ENCODE results near the gene FOXD4L1. TPM values are rescaled to one million over a fixed set of nuclear protein-coding genes. Genes with fewer than 3 reads are reported as not detected.
"Not testable (repeated sequence)": the region's sequence is repeated elsewhere in the genome, so short reads cannot be mapped to it uniquely, and the experiment has no call there.

FOXD4L1 gene
- total RNA-seq, 2 experiments from 2014 or later, result 0.16 to 0.18 TPM

DNA sequence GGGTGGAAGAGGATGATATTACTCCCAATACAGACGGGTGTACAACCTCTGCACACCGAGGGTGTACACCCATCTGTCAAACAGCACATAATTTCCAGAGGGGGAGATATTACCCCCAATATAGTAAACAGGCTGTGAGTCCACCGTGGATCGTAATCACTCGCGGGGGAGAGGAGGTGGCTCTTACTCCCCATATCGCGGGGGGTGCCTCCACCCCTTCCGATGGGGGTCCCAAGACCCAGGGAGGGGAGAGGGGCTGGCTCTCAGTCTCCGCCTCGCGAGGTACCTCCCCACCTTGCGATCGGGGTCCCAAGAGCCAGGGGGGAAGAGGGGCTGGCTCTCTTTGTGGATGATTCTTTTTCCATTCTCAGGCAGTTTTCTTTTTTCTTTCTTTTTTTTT is 13.4 kb downstream of the FOXD4L1 start:
- not testable (repeated sequence) for H3K27ac Mint-ChIP-seq, H3K4me3 Mint-ChIP-seq, H3K9me3 Mint-ChIP-seq, H3K36me3 Mint-ChIP-seq, DNase-seq, H3K4me1 Mint-ChIP-seq
- H3K27me3 Mint-ChIP-seq, result peaks cover 16% of the 10 kb centered on the region

DNA sequence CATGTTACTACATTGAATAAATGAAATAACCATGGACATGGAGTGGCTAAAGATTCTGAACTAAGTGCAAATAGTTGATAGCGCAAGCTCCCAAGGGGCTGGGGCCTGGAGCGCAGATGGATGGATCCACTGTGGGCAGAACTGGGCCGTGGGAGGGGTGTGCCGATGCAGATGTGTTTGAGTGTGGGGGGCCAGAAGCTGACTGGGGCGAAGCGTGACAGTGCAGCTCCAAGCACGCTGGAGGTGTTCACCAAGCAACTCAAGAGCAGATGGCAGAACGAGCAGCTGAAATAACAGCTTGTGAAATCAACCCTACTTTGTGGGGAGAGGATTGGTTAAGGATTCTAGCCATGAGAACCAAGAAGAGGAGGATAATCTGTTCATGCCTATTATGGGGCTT is 17.0 kb downstream of the FOXD4L1 start:
- H3K27ac Mint-ChIP-seq, H3K9me3 Mint-ChIP-seq, H3K27me3 Mint-ChIP-seq, H3K4me1 Mint-ChIP-seq, H3K36me3 Mint-ChIP-seq, H3K4me3 Mint-ChIP-seq, DNase-seq: not testable (repeated sequence)

DNA sequence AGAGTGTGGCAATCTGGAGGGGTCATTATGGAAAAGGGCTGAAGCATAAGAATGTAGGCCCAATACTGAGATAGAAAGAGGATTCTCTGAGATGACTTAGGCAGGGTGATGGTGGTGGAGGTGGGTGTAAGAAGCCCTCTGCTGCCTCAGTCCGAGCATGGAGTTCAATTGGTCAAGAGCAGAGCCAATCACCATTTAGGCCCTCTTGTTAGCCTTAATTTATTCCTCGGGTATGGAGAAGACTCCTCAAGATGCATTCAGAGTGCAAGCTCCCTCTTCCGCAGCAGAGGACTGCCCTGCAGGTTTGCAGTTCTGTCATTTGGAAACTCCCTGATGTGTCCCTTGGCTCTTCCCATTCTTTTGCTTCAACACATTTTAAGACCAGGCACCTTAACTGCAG is 17.5 kb downstream of the FOXD4L1 start:
- not testable (repeated sequence) for H3K4me3 Mint-ChIP-seq, H3K27ac Mint-ChIP-seq, H3K36me3 Mint-ChIP-seq, H3K4me1 Mint-ChIP-seq, DNase-seq, H3K9me3 Mint-ChIP-seq, H3K27me3 Mint-ChIP-seq

DNA sequence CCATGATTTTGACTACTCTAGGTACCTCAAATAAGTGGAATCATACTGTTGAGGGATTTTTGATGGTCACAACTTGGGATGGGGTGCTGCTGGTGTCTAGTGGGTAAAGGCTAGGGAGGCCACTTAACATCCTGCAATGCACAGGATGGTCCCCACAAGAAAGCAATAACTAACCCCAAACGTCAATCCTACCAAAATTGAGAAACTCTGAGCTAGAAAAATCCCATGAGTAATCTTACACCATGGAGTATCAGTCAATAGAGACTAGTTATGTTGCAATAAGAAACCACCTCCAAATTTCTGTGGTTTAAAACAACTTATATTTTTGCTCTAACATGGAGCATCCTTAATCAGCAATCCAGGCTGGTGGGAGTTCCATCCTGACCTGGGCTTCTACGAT is 18.6 kb downstream of the FOXD4L1 start:
- not testable (repeated sequence) for H3K4me1 Mint-ChIP-seq, H3K36me3 Mint-ChIP-seq, H3K27ac Mint-ChIP-seq, H3K27me3 Mint-ChIP-seq, H3K4me3 Mint-ChIP-seq, DNase-seq, H3K9me3 Mint-ChIP-seq

DNA sequence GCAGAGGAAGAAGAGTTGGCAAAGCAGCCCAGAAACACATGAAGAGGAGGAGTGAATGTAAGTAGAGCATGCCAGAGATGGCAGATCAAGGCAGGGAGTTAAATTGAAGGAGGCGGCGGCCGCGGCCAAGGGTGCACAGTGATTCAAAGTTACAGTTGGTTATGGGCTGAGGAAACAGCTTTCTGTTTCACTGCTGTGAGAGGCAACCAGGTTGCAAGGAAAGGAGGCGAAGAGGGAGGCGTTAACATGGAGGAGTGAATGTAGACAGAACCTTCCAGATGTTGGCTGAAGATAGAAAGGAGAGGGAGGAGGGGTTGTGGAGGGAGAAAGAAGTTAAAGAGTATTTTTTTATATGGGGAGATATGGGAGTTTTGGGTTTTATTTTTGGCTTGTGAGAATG is 22.4 kb downstream of the FOXD4L1 start:
- not testable (repeated sequence) for H3K9me3 Mint-ChIP-seq, H3K36me3 Mint-ChIP-seq, H3K4me1 Mint-ChIP-seq, H3K27me3 Mint-ChIP-seq, H3K27ac Mint-ChIP-seq, H3K4me3 Mint-ChIP-seq, DNase-seq

DNA sequence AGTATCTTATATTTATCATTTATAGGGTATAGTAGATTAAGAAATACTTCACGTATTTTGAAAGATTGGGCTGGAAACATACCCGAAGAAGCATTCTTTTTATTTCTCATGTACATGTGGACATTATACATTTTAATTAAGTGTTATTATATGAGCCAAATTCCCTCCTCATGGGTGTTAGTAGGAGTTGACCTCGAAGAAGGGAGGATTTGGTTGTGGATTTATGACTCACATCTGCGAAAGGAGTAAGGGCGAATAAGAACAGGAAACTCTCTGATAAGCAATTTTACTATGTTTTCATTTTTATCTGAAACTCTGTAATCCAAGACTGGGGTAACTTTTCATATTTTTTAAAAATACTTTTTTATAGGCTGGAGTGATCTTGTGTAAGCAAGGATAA is 23.0 kb downstream of the FOXD4L1 start:
- H3K27ac Mint-ChIP-seq, H3K9me3 Mint-ChIP-seq, H3K4me1 Mint-ChIP-seq, DNase-seq, H3K36me3 Mint-ChIP-seq, H3K4me3 Mint-ChIP-seq, H3K27me3 Mint-ChIP-seq: not testable (repeated sequence)

DNA sequence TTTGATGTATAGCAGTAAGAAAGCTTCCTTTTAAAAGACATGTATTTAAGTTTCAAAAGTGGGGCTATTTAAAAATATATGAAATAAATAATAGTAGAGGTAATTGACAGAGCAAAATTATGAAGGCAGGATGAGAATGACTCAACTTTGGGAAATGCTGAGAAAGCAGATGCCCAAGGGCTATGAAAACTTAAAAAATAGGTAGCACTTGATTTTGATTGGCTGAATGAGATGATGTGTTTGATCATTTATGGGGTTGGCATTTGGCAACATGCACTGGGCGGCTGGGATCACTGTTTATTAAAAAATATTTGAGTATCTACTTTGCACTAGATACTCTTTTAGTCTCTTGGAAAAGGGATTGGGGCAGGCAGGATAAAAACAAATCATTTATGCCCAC is 26.5 kb downstream of the FOXD4L1 start:
- H3K4me1 Mint-ChIP-seq, H3K27ac Mint-ChIP-seq, H3K4me3 Mint-ChIP-seq, H3K36me3 Mint-ChIP-seq, H3K9me3 Mint-ChIP-seq, H3K27me3 Mint-ChIP-seq, DNase-seq: not testable (repeated sequence)

DNA sequence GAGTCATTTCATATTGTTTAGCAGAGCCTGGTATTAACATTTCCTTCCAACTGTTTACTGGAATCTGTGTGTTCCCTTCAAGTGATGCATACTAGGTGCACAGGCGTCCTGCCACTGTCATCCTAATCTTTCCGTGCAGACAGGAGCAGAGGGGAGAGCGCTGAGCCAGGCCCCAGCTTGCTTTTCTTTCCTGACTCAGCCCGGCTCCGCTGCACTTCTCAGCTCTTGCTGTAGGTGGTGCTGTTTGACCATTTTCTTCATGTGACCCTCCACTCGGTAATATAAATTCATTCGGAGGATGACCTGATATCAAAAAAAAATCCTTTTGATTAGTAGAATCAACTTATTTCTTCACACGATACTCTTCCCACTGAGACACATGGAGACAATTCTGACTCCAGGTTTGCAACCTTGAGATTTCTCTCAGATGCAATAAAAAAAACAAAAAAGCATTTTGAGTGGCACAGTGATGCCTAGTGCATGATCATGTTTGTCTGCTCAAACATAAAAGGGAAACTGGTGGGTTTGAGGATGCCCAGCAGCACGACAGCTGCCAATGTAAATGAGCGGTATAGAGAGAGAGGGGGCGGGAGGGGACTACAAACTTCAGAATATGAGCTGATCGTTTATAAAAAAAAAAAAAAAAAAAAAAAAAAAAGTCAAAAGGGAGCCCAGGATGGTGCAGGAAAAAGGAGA is 29.0 kb downstream of the FOXD4L1 start:
- not testable (repeated sequence) for H3K4me3 Mint-ChIP-seq, H3K27ac Mint-ChIP-seq, H3K36me3 Mint-ChIP-seq, DNase-seq, H3K27me3 Mint-ChIP-seq, H3K9me3 Mint-ChIP-seq, H3K4me1 Mint-ChIP-seq

DNA sequence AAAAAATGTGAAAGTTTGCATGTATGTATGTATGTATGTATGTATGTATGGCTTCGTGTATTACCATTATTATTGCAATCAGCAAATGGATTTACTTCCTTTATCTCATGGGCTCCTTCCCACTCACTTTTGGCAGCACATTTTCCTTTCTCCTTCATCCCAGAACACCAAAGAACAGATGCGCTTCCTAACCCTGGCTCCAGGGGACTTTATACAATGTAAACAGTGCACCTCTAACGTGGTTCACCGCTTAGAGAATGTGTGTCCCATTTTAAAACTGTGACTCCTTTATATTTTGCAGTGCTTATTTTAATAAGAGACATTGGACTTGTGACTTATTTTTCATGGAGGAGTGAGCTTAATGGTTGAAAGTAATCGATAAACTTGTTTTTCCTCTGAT is 29.7 kb downstream of the FOXD4L1 start:
- DNase-seq, H3K27ac Mint-ChIP-seq, H3K36me3 Mint-ChIP-seq, H3K4me3 Mint-ChIP-seq, H3K27me3 Mint-ChIP-seq, H3K9me3 Mint-ChIP-seq, H3K4me1 Mint-ChIP-seq: not testable (repeated sequence)

DNA sequence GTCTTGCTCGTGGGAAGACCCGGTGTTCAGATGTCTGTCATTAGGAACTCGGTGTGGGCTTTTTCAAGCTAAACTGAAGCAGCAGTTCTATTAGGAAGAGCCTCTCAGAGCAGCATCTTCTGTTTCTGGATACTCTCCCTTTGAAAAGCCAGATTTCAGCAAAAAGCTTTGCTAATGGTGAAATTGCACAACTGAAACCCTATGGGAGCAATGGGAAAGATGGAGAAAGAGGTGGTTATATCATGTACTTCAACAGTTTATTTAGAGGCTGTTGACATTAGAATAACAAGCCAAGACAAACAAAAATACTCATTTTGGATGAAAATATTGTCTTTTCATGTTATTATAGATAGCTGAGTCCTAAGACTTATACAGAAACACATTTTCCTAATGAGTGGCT is 30.4 kb downstream of the FOXD4L1 start:
- H3K27me3 Mint-ChIP-seq, H3K4me1 Mint-ChIP-seq, H3K27ac Mint-ChIP-seq, DNase-seq, H3K36me3 Mint-ChIP-seq, H3K9me3 Mint-ChIP-seq, H3K4me3 Mint-ChIP-seq: not testable (repeated sequence)

DNA sequence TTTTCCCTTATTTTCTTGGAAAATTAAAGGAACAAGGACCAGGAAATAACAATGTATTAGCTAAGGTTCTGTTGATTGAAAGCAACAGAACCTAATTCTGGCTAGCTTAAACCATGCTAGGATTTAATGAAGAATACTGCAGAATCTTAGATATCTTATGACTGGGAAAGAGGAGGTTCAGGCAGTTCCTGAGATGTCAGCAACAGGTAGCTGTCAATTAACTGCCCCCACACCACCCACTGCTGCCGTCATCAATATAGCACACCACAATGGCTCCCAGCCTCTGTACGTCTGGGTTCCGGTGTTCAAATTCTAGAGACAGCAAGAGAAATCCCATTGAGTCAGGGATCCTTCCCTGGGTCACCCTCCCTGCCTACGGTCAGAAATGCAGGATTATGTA is 34.5 kb downstream of the FOXD4L1 start:
- H3K36me3 Mint-ChIP-seq, result not testable (repeated sequence)

DNA sequence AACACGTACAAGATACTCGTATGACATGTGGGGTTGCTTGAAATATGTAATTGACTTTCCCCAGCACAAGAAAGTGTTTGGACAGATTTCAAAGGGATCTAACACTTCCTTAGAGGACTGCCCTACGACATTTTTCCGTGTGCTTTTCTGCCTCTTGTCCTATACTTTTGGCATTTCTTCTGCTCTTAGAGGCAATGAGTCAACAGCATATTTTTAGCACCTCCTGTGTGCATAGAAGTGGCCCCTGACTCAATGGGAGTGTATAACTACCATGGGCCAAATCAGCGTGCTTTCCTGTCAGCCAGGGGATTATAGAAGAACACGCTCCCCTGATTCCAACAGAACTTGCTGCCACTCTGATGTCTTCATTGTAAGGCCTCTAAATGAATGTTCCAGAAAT is 38.1 kb downstream of the FOXD4L1 start:
- H3K36me3 Mint-ChIP-seq, H3K4me1 Mint-ChIP-seq: not testable (repeated sequence)

More for the DNA sequence above, 34.5 kb downstream of the FOXD4L1 start:
- not testable (repeated sequence) for H3K4me1 Mint-ChIP-seq, H3K27ac Mint-ChIP-seq, H3K9me3 Mint-ChIP-seq, H3K27me3 Mint-ChIP-seq, H3K4me3 Mint-ChIP-seq, DNase-seq

DNA sequence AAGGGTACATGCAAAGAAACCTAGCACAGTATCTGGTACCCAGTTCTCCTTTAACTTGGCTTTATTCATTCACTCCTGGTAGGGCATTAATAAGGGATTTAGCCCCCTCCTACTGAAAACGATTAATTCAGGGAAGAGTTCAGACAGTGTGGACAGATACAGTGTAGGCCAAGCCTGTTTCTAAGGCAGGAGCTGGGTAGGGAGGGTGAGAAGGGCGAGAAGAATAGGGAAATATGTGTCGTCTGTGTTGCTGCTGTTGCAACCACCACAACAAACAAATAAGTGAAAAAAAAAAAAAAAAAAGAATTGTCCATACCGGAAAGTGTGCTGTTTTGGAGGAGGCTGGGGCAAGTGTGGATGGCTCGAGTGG is 42.4 kb downstream of the FOXD4L1 start:
- H3K9me3 Mint-ChIP-seq, H3K4me1 Mint-ChIP-seq: not testable (repeated sequence)

More for the DNA sequence above, 38.1 kb downstream of the FOXD4L1 start:
- H3K27ac Mint-ChIP-seq, H3K9me3 Mint-ChIP-seq, H3K4me3 Mint-ChIP-seq, DNase-seq: not testable (repeated sequence)
- H3K27me3 Mint-ChIP-seq, result peaks cover 11% of the 10 kb centered on the region

DNA sequence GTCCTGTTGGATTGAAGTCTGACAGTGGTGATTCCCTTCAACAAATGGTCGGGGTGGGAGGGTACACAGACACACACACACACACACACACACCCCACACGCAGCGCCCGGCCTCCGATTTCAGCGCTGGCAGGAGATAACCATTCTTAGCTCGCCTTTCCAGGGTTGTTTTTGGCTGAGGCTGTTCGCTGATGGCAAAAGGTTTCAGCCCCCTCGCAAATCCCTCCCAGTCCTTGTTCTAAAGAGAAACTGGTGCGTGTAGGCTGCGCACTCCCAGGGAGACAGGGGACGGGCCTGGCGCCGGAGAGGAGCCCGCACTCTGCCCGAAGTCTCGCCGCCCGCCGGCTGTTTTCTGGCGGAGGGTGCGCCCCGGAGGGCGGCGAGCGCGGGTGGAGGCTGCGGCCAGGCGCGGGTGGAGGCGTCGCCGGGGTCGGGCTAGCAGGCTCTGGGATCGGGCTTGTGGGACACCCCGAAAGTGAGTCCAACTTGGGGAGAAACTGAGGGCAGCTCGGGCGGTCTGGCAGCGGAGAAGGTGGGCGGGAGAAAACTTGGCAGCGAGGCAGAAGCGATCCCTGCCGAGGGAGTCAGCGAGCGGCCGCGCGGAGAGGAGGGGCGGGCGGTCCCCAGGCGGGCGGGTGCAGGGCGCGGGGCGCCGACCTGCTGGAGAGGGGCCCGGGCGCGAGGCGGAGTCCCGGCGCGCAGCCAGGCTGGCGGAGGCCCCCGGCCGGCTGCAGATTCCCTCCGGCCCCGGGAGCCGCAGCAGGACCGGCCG is 42.9 kb downstream of the FOXD4L1 start:
- Mint-ChIP-seq H3K4me3 (peak overlapping the region; percentile 77), H3K27me3 (peaks cover 17% of the 10 kb centered on the region)
- not testable (repeated sequence) for H3K4me1 Mint-ChIP-seq, H3K9me3 Mint-ChIP-seq, H3K27ac Mint-ChIP-seq, H3K36me3 Mint-ChIP-seq
- peak; percentile 30 for DNase-seq

More for the DNA sequence above, 42.4 kb downstream of the FOXD4L1 start:
- Mint-ChIP-seq H3K4me3 (peak overlapping the region; percentile 77), H3K27me3 (peaks cover 17% of the 10 kb centered on the region)
- DNase-seq, H3K27ac Mint-ChIP-seq, H3K36me3 Mint-ChIP-seq: not testable (repeated sequence)

DNA sequence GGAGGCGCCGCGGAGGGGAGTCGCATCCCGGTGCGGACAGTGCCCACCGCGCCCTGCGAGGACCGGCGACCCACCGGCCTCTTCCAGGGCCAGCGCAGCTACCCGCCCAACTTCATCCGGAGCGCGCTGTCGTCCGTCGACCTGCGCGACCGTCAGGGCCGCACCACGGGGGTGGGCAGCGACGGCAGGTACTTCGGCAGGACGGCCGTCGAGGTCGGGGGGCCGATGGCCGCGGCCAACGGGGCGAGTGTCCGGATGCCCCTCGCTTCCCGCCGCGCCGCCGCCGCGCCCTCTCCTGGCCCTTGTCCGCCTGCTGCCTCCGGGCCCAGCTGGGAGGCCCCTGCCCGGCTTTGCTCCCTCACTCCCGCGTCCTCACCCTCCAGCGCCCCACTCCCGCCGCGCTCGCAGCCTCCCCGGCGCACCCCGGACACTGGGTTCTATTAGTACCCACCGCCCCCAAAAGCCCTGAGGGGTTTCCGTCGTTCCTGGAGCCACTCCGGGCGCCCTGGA is 43.6 kb downstream of the FOXD4L1 start:
- H3K4me3 Mint-ChIP-seq, result peak overlapping the region; percentile 62
- peak; percentile 7 for DNase-seq

DNA sequence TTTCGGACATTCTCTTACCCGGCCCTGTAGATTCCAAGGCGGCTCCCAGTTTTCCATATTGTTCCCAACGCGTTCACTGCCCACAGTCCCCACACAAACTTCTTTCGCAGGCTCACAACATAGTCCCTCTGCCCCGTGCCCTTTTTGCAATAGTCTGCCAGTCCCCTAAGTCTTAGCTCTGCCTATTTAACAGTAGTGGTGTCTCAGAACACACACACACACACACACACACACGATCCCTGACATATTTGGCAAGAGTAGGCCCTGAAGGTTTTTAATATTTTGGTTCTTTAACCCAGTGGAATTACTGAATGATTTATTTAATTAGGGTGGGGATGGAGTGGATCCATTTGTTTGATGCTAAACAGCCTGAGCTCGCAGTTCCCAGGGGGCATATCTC is 44.1 kb downstream of the FOXD4L1 start:
- not testable (repeated sequence) for DNase-seq, H3K4me1 Mint-ChIP-seq, H3K36me3 Mint-ChIP-seq, H3K9me3 Mint-ChIP-seq, H3K27ac Mint-ChIP-seq
- peaks cover 17% of the 10 kb centered on the region for H3K27me3 Mint-ChIP-seq
- peak overlapping the region; percentile 62 for H3K4me3 Mint-ChIP-seq

More for the DNA sequence above, 43.6 kb downstream of the FOXD4L1 start:
- not testable (repeated sequence) for H3K27ac Mint-ChIP-seq, H3K9me3 Mint-ChIP-seq, H3K4me1 Mint-ChIP-seq, H3K36me3 Mint-ChIP-seq
- peaks cover 17% of the 10 kb centered on the region for H3K27me3 Mint-ChIP-seq
